SU-DHL-6 (cell line): ENCODE measurements around the gene PKP2.

Experiments
- EZH2phosphoT487 ChIP-seq: fragments of 200-600 bp; sonication (generic), shearing (Covaris generic); conservative IDR thresholded peaks from 2 replicates; pipeline ENCODE4 v1.6.1; 2018; ENCODE audit warnings: mild to moderate bottlenecking, antibody characterized with exemption, low read length, moderate library complexity, mixed read lengths
- TF ChIP-seq, protein P1 (sequence below): fragments of 200-600 bp; sonication (generic); IDR thresholded peaks from one replicate; pipeline ENCODE4 v1.5.1; 2017; ENCODE audit warnings: antibody characterized with exemption, mild to moderate bottlenecking, low read length, moderate library complexity; ENCODE audit not compliant: insufficient read depth, poor library complexity, severe bottlenecking

DNA sequence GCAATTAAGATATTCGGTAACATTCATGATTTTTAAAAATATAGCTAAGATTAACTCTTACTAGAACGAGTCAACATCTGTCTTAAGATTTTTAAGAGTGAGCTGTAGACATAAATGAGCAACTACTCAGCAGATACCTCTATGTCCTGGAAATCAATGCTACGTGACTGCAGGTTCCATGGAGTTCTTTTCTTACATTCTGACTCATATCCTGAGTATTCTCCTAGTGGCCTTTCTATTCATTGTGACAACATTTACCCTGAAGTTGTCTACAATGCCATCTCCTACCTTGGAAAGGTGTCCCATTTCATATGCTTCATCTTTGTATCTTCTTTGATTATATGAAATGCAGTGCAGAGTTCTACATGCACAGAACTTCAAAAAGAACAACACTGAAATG is 59.9 kb downstream of the PKP2 start:
- TF ChIP-seq, protein P1, sequence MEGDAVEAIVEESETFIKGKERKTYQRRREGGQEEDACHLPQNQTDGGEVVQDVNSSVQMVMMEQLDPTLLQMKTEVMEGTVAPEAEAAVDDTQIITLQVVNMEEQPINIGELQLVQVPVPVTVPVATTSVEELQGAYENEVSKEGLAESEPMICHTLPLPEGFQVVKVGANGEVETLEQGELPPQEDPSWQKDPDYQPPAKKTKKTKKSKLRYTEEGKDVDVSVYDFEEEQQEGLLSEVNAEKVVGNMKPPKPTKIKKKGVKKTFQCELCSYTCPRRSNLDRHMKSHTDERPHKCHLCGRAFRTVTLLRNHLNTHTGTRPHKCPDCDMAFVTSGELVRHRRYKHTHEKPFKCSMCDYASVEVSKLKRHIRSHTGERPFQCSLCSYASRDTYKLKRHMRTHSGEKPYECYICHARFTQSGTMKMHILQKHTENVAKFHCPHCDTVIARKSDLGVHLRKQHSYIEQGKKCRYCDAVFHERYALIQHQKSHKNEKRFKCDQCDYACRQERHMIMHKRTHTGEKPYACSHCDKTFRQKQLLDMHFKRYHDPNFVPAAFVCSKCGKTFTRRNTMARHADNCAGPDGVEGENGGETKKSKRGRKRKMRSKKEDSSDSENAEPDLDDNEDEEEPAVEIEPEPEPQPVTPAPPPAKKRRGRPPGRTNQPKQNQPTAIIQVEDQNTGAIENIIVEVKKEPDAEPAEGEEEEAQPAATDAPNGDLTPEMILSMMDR: no peak
- no peak for TF ChIP-seq EZH2phosphoT487
